K562 (cell line): Measurements from ENCODE around the gene MEF2D. TPM values are rescaled to one million over a fixed set of nuclear protein-coding genes. Genes with fewer than 3 reads are reported as not detected.
A peak's percentile ranks its signal among the peaks of the same experiment; 100 is the strongest.

Source experiments
- ARID1B ChIP-seq: fragments of 450-650 bp; IDR thresholded peaks from 2 replicates; pipeline ENCODE4 v1.6.1; 2016; ENCODE audit warnings: antibody characterized with exemption, mild to moderate bottlenecking, inconsistent platforms
- DPF2 ChIP-seq: fragments of 450-650 bp; IDR thresholded peaks from 2 replicates; pipeline ENCODE4 v1.6.1; 2016
- EGR1 ChIP-seq: fragments of 450-650 bp; conservative IDR thresholded peaks from 2 replicates; pipeline ENCODE4 v1.6.1; 2017; ENCODE audit warnings: mild to moderate bottlenecking
- ETV6 ChIP-seq, 3 experiments: fragments of 150-350 bp in 1 of 3; sonication (generic) in 1 of 3; formaldehyde crosslinking in 1 of 3; IDR thresholded peaks; 2 replicates each; pipeline versions ENCODE4 v1.6.1 to v1.8.0; 2014 to 2022; ENCODE audit warnings: borderline replicate concordance in 2 of 3, low read depth in 2 of 3, antibody characterized with exemption in 1 of 3, low read length in 1 of 3, mild to moderate bottlenecking in 1 of 3, missing genetic modification reagents in 1 of 3
- FOXA3 ChIP-seq, 2 experiments: fragments of 450-650 bp in 1 of 2; sonication (generic) in 1 of 2; formaldehyde crosslinking; IDR thresholded peaks in 1 of 2; conservative IDR thresholded peaks in 1 of 2; 2 replicates each; pipeline versions ENCODE4 v1.4.0 to v1.8.0; 2020 to 2022; ENCODE audit warnings: mild to moderate bottlenecking in 2 of 2, missing genetic modification reagents in 1 of 2
- GABPB1 ChIP-seq: sonication (generic); formaldehyde crosslinking; IDR thresholded peaks from 2 replicates; pipeline ENCODE4 v1.8.0; 2022; ENCODE audit warnings: mild to moderate bottlenecking, missing genetic modification reagents
- HDAC1 ChIP-seq, 2 experiments: fragments of 450-650 bp; IDR thresholded peaks; 2 replicates each; pipeline ENCODE4 v1.6.1; 2016 to 2017; ENCODE audit warnings: inconsistent platforms in 1 of 2, mild to moderate bottlenecking in 1 of 2, moderate library complexity in 1 of 2
- HMGN3 ChIP-seq: IDR thresholded peaks from 2 replicates; pipeline ENCODE4 v1.6.1; 2011; ENCODE audit warnings: borderline replicate concordance, low read depth, mild to moderate bottlenecking, mixed read lengths, low read length; ENCODE audit not compliant: insufficient read length; ENCODE audit errors: extremely low read depth
- NFIC ChIP-seq: fragments of 450-650 bp; IDR thresholded peaks from 2 replicates; pipeline ENCODE4 v1.6.1; 2017; ENCODE audit warnings: mild to moderate bottlenecking, inconsistent platforms
- NR2C2 ChIP-seq, 2 experiments: fragments of 200-800 bp in 1 of 2; sonication (Bioruptor generic) in 1 of 2; sonication (generic) in 1 of 2; formaldehyde crosslinking in 1 of 2; IDR thresholded peaks; 2 replicates each; pipeline versions ENCODE4 v1.6.1 to v1.8.0; 2016 to 2022; ENCODE audit warnings: mild to moderate bottlenecking in 1 of 2, missing compliant biosample characterization in 1 of 2, missing genetic modification characterization in 1 of 2, missing genetic modification reagents in 1 of 2
- PYGO2 ChIP-seq: fragments of 450-650 bp; IDR thresholded peaks from 2 replicates; pipeline ENCODE4 v1.6.1; 2016; ENCODE audit warnings: mild to moderate bottlenecking, missing genetic modification characterization, moderate library complexity, missing compliant biosample characterization
- RBBP5 ChIP-seq: fragments of 200-600 bp; sonication (generic); IDR thresholded peaks from 2 replicates; pipeline ENCODE4 v1.6.1; 2012; ENCODE audit warnings: borderline replicate concordance, mild to moderate bottlenecking, low read length, control low read depth, inconsistent platforms; ENCODE audit not compliant: insufficient read depth, poor library complexity, severe bottlenecking
- TFAP4 ChIP-seq: sonication (generic); formaldehyde crosslinking; IDR thresholded peaks from 2 replicates; pipeline ENCODE4 v1.8.0; 2022; ENCODE audit warnings: missing genetic modification reagents, mild to moderate bottlenecking, moderate library complexity, borderline replicate concordance
- VEZF1 ChIP-seq: fragments of 200-800 bp; sonication (Bioruptor generic); IDR thresholded peaks from 2 replicates; pipeline ENCODE4 v1.6.1; 2017; ENCODE audit warnings: missing genetic modification characterization, missing compliant biosample characterization
- ZKSCAN8 ChIP-seq: fragments of 200-800 bp; sonication (Bioruptor generic); IDR thresholded peaks from 2 replicates; pipeline ENCODE4 v1.6.1; 2016; ENCODE audit warnings: missing genetic modification characterization, missing compliant biosample characterization
- ZNF121 ChIP-seq: sonication (generic); formaldehyde crosslinking; conservative IDR thresholded peaks from 2 replicates; pipeline ENCODE4 v1.8.0; 2022; ENCODE audit warnings: missing genetic modification reagents
- ZNF263 ChIP-seq: sonication (generic); formaldehyde crosslinking; IDR thresholded peaks from 2 replicates; pipeline ENCODE4 v1.8.0; 2022; ENCODE audit warnings: mild to moderate bottlenecking, missing genetic modification reagents, borderline replicate concordance
- ZNF274 ChIP-seq: IDR thresholded peaks from 2 replicates; pipeline ENCODE4 v1.6.1; 2011; ENCODE audit warnings: low read depth, mild to moderate bottlenecking, low read length, moderate library complexity, borderline replicate concordance
- ZNF592 ChIP-seq: fragments of 450-650 bp; IDR thresholded peaks from 2 replicates; pipeline ENCODE4 v1.6.1; 2017; ENCODE audit warnings: antibody characterized with exemption, mild to moderate bottlenecking
- polyA plus RNA-seq, 8 experiments: library from polyadenylated mRNA; depleted of rRNA in 4 of 8; stranded (reverse) in 5 of 8; unstranded in 3 of 8; fragments of >200 nt; fragmentation: Nextera tagmentation in 2 of 8; fragmentation: Illumina TruSeq in 1 of 8; extraction: Ambion mirVana in 2 of 8; extraction: Trizol in 1 of 8; gene quantifications; 2 replicates each; pipeline versions ENCODE4 v1.2.1 to v1.2.3, GENCODE V29; 2011 to 2014; ENCODE audit warnings: inconsistent platforms in 1 of 8, missing spikeins in 1 of 8
- total RNA-seq, 7 experiments: library from RNA; depleted of rRNA in 6 of 7; stranded (reverse); fragments of >200 nt in 6 of 7; fragmentation: Illumina TruSeq in 2 of 7; extraction: Trizol in 2 of 7; gene quantifications; 2 replicates each; pipeline versions ENCODE4 v1.2.1 to v1.2.3, GENCODE V29; 2011 to 2021; ENCODE audit warnings: low replicate concordance in 1 of 7

Gene MEF2D
- total and polyA plus RNA-seq, 9 of the 15 experiments (the other 6 are each of a cell fraction or from before 2014, with no cell fraction given) = 0.10 to 19.5 (median 2.6) TPM

GRCh38 chr1:156492591-156493080 lies 7.9 kb downstream of the MEF2D start (continued):
- TF ChIP-seq ZNF263 (CRISPR knock-in tag) (0 out of 2 replicates have a peak, but pooled peaks have one; percentile 21), GABPB1 (CRISPR knock-in tag) (peak; percentile 27; the same call in 1 of the 2 replicates), HDAC1 (IDR thresholded peaks at IDR 0.05) (0 out of 4 replicates have a peak, but pooled peaks of 1 of the 2 experiments have one; percentile 6), ARID1B (0 out of 2 replicates have a peak, but pooled peaks have one; percentile 20), ETV6 (IDR thresholded peaks at IDR 0.05; ENCODE audit: borderline replicate concordance in 1 of 2, low read depth in 2 of 2, low read length in 1 of 2) (no peak), ETV6 (CRISPR knock-in tag; IDR thresholded peaks at IDR 0.05; ENCODE audit: borderline replicate concordance) (no peak), PYGO2 (tag) (no peak), DPF2 (peak; percentile 51), ZNF592 (0 out of 2 replicates have a peak, but pooled peaks have one; percentile 14), HMGN3 (no peak), ZKSCAN8 (CRISPR knock-in tag) (0 out of 2 replicates have a peak, but pooled peaks have one; percentile 21), ZNF274 (no peak), VEZF1 (CRISPR knock-in tag) (peak; percentile 51), NFIC (peak; percentile 71), TFAP4 (peak; percentile 55; the same call in 1 of the 2 replicates), EGR1 (peak; percentile 55), RBBP5 (peak; percentile 23), NR2C2 (CRISPR knock-in tag; IDR thresholded peaks at IDR 0.05) (no peak), NR2C2 (tag; IDR thresholded peaks at IDR 0.05) (0 out of 2 replicates have a peak, but pooled peaks have one; percentile 19), ZNF121 (CRISPR knock-in tag) (no peak), FOXA3 (CRISPR knock-in tag; conservative IDR thresholded peaks at IDR 0.05 in 1 of 2, IDR thresholded peaks at IDR 0.05 in 1 of 2) (0 out of 4 replicates have a peak, but pooled peaks of 1 of the 2 experiments have one; percentile 30)
- TF ChIP-seq, all 486 proteins: peak for 27
